NCI-H1930 (cell line): ENCODE data around the gene MRPL45.

ENCODE experiments used
- DNase-seq, 2 experiments: peaks; one replicate each; lab custom pipeline; 2025; lab: John Stamatoyannopoulos, UW

Gene MRPL45

DNA sequence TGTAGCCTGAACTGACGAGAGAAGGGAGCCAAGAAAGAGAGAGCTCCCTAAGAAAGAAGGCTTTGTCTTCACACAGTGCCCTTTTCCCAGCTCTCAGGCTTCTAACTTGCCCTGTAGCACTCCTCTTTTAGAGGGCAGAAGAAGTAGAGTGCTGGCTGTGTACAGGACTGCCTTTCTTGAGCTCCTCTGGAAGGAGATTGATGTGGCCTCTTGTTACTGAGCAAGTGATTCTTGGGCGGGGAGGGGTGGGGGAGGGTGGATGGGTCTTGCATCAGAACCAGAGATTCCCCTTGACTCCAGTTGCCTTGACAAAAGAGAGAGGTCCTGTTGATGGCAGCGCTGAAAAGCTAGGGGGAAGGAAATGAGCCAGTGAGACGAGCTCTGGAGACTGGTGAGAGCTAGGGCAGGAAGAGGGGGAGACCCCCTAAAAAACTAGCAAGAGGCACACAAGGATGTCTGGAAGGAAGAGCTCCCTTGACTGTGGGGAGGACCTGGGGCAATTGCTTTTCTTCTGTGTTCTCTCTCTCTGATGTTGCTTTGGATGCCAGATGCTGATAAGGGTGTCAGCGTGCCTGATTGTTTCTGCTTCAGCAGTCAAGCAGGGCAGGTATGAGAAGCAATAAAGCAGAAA is 28.4 kb downstream of the MRPL45 start:
- DNase-seq = no peak

DNA sequence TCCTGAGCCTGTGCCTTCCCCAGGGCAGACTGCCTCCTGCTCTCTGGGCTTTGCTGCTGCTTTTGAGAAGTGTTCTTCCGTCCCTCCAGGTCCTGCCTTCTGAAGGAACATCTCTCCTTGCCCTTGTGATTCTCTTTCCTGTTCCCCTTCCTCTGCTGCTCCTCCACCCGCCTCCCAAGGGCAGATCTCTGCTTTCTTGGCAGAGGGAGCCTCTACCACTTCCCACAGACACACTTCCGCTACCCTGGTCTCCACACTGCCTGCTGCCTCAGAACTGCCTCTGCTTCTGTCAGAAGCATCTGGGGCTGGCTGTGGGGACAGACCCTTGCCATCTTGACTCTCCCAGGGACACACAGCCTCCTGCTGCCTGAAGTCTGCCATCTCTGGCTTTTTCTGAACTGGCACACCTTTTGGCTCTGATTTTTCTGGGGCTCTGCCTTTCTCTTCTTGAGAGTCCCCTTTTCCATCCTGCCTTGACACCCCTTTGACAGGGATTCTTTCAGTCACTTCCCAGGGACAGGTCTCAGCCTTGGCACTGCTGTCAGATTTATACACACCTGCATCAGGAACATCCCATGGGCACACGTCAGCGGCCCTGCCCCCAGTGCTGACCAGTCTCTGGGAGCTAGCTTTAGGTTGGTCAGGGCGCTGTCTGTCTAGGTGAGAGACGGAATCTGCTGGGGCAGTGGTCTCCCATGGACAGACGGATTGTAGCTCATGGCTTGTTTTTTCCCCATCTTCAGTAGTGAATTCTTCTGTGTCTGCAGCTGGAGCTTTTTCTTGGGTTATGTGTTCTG is 30.2 kb downstream of the MRPL45 start:
- DNase-seq = no peak

DNA sequence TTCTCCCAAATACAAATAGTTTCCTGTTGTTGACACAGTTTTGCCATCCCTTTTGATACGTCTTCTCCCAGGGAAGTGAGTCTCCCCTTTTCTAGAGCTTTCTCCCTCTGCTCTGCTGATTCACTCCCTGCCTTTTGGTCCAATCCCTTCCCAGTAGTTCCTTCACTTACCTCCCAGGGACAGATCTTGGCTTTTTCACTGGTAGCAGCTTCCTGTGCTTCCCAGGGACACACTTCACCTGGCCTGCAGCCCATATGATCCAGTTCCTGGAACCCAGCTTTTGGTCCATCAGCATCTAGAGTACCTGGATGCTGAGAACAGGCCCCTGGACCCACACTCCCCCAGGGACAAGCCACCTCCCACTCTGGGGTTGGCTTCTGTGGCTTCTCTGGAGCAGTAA is 31.0 kb downstream of the MRPL45 start:
- DNase-seq = no peak

GRCh38 chr17:38328620-38329019 is 31.7 kb downstream of the MRPL45 start:
- no peak for DNase-seq

- DNase-seq = no peak
Measured at GRCh38 chr17:38329284-38329683, 32.3 kb downstream of the MRPL45 start.

DNA sequence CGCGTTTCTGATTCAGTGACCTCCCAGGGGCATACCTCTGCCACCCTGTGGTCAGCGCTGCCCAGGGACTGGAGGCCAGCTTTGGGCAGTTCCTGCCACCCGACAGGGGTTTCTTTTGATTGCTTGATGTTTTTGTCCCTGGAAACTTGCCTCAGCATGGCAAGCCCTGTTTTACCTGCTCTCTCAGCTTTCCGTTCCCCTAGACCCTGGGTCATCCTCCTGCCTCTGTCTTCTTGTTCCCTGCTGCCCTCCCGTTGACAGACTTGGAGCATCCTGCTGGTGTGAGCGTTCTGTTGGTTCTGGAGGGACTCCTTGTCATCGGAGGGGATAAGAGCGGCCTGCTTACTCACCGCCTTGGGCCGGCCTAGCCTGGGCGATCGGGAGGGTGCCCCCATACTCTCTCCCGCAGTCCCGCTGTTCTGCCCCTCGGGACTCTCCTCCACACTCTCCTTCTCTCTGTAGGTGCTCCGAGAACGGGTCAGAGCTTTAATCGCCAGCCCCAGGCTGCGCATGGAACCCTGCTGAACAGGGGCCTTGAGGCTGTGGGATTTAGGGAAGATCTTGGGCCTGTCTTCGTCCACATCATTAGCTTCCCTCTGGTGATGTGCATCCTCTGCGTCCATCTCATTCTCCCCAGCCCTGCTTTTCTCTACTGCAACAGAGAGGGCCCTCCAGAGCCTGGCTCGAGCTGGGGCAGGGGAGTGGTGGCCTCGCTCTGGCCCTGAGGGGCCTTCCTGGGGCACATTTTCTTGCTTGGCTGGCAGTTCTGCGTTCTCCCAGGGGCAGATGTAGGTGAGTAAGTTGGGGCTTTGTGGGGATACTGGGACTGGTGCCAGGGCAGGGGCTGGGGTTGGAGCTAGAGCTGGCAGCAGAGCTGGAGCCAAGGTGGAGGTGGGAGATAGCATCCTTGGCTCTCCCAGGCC is 33.1 kb downstream of the MRPL45 start:
- no peak for DNase-seq

DNA sequence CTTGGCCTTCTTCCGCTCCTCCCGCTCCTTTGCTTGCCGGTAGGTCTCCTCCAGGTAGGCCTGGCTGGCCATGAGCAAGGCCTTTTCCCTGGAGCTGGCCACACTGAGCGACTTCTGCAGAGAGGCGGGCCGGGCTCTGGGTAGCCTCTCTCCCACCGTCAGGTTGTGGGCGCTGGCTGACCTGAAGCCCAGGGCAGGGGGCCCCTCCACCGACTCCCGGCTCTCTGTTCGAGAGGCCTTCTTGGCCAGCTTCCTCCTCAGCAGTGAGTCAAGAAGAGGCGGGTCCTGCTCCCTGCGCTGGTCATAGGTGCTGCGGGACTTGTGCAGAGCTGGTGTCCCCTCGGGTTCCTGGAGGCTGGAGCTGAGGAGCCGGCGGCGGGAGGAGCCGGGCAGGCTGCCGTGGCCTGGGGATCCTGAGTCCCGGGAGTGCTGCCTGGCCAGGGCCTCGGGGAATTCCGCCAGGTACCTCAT is 34.0 kb downstream of the MRPL45 start:
- DNase-seq = no peak

DNA sequence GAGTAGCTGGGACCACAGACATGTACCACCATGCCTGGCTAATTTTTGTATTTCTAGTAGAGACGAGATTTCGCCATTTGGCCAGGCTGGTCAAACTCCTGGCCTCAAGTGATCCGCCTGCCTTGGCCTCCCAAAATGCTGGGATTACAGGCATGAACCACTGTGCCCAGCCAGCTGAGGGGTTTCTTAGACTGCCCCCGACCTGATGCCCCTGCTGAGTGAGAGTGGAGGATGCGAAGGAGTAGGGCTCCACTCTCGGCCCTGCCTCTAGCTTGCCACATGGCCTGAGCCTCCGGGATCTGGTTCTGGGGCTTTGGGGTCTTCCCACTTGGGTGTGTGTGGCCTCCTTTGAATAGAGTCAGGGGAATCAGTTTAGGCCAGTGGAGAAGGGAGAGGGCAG is 35.8 kb downstream of the MRPL45 start:
- no peak for DNase-seq

GRCh38 chr17:38333635-38334295 is 36.8 kb downstream of the MRPL45 start:
- DNase-seq = peak in 1 of 2 experiments; percentile 10

GRCh38 chr17:38334480-38335364 is 37.8 kb downstream of the MRPL45 start:
- no peak for DNase-seq

DNA sequence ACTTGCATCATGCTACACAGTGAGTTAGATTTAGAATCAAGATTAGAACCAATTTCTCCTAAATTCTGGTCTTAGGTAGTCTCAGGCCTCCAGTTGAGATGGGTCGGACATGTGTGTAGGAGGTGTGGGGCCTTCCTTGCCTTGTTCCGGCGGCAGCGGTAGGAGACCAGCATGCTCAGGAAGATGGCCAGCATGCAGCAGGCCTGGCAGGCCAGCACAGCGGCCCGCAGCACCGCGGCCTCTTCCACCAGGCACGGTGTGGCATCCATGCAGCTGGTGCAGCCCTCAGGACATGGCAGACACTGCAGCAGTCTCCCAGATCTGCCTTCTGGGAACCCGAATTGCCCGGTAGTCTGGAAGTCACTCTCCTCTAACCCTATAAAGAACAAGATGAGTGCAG is 39.9 kb downstream of the MRPL45 start:
- DNase-seq = no peak

DNA sequence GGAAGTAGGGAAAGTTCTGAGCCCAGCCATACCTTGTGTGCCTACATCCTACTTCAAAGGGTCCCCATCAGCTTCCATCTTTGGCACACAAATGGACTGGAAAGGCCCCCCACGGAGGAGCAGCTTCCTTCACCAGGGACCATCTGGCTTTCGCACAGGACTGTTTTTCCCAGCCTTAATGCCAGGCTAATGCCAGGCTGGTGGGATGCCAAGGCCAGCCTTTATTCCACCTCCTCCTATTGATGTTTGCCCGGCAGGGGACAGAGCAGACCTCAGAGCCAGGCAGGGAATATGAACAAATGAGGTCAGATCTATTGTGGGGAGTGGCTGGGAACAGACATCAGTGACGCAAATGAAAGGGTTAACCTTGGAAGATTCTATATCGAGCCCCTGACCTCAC is 41.1 kb downstream of the MRPL45 start:
- DNase-seq = no peak

DNA sequence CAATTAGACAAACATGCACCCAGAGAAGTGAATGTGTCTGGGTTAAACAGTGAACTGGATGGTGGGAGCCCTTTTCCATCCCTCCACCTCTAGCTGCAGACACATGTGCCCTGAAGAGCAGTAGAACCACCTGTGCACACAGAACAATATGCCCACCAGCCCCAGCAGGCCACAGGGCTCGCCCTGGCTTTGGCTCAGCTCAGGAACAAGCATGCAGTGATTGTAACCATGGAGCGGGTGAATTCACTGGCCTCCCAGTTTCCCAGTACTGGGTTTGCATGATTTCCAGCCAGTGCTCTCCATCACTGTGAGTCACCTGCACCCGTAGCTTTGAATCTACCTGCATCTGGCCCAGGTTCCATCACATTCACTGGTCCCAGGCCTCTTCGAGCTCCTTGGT is 41.6 kb downstream of the MRPL45 start:
- no peak for DNase-seq

- no peak for DNase-seq
Measured at GRCh38 chr17:38339891-38340290, 42.9 kb downstream of the MRPL45 start.

DNA sequence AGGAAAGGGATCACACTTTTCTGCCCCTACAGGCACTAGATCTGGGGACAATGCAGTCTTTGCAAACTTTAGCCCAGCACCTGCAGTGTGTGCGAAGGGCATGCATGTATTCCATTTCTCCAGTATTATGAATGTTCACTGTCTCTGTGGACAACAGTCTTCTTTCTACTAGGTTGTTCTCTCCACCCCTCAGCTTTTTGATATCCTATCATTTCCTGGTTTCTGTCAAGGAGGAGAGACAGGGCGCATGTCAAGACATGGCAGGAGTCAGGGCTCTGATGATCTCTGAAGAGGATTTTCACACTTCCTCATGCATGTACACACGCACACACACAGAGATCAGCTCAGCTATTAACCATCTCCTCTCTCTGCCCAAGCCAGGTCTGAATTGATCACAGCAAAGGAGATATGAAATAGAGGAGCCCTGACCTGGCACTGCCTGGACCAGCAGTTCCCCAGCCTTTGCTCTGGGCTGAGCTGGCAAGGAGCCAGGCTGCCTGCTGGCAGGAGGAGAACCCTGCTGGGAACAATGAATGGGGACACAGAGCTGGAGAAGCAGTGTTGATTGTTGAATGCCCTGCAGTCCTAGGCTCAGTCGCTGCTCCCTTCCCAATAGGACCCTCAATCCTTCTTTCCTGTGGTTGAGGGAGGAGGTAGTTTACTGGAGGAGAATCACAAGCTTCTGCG is 44.2 kb downstream of the MRPL45 start:
- no peak for DNase-seq

DNA sequence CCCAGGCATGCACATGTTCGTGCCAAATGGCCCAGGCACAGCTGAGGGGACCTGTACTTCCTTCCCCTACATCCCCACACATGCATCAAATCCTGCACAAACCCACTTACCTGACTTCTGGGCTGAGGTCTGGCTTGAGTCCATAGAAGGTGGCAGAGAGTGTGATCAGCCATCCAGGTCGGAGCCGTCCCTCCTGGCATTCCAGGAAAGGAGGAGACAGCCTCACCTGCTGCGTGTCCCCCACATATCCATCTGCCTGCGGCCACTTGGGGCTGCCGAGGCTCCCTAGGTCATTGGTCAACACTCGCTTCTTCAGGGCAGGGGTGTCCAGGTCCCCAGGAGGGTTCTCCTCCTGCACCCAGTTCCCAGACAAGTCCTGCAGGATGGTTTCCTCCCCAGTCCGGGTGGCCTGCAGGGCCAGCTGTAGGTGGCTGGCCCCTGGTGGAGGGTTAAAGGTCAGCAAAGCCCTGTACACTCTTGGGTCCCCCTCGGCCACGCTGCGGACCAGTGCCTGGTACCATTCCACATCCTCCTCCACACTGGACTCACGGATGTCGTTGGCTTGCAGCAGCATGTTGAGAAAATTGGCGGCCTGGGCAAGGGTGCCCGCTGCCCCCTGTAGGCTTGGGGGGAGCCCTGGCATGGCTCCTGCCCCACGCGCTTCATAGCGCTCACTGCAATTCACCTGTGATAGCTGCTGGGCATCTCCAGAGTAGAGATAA is 46.1 kb downstream of the MRPL45 start:
- DNase-seq = no peak

DNA sequence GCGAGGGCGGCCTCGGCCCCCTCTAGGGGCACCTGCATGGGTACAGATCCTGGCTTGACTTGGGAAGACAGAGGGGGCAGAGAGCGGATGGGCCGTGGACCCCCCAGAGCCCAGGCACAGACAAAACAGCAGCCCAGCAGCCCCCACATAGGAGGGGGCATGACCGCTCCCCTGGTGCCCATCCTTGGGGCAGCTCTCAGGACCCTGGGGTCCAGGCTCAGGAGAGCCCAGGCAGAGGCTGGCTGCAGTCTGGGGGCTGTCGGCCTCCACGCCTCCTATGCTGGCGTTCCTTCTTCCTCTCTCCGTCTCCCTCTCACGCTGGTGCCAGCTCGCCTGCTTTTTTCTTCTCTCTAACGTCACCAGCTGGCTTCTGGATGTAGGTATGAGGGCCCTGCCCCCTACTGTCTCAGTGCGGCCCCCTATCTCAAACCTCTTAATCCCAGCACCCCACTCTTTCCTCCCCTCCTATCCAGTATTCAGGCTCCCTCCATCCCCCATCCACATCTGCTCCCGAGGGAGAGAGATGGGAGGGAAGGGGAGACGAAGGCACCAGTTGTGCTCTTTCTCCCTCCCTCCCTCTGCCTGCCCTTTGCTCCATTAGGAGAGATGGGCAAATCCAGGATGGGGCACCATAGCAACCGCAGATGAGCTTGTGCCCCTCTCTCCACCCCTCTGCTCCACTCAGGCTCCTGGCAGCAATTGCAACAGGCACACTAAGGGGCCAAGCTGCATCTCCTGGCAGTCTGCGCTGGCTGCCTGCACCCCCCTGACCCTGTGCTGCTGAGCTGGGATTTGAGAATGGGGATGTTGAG is 46.8 kb downstream of the MRPL45 start, which contains the start of gene GPR179:
Gene GPR179, minus strand, starts transcription at position 349 of the 812 bp plus-strand sequence. Its CDS starts 167 bp downstream, at position 182.
- DNase-seq = no peak

DNA sequence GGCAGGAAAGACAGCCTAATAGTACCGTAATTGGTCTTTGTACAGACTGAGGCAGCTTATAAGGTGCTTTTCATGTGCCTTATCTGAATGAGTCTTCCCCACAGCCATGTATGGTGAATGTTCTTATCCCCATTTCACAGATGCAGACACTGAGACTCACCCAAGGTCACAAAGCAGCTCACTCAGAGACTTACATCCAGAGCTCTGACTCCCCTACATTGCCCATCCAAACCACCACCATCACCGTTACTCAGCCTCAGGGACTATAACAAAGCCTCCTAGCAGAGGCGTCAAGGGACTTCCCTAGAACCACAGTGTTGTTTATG is 47.4 kb downstream of the MRPL45 start:
- no peak for DNase-seq

DNA sequence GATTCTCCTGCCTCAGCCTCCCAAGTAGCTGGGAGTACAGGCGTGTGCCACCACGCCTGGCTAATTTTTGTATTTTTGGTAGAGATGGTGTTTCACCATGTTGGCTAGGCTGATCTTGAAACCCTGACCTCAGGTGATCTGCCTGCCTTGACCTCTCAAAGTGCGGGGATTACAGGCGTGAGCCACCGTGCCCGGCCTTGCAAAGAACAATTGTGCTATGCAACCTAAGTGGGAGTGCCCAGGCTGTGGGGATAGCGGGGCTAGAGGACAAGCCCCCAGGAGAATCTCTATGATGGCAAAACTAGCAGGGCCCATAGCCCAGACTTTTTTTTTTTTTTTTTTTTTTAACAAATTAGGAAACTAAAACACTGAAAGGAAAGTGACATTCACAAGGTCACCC is 48.8 kb downstream of the MRPL45 start:
- no peak for DNase-seq
